Upper lobe of right lung (tissue), 1 donor: ENCODE results near the gene DAPK2. TPM values are rescaled to one million over a fixed set of nuclear protein-coding genes. Genes with fewer than 3 reads are reported as not detected.

Experiments used
- ATAC-seq: fragments of 200-7000 bp; cut with Tn5 transposase; one replicate; pipeline ENCODE4 v1.9.1; 2020; ENCODE audit warnings: mild to moderate bottlenecking, moderate library complexity
- DNase-seq: peaks from one replicate; pipeline ENCODE4 v3.0.0-alpha.2; 2020
- H3K27ac ChIP-seq: fragments of 200-600 bp; one replicate; pipeline ENCODE4 v1.8.0; 2022
- H3K27me3 ChIP-seq: fragments of 200-600 bp; one replicate; pipeline ENCODE4 v1.8.0; 2022; ENCODE audit warnings: mild to moderate bottlenecking
- H3K36me3 ChIP-seq: fragments of 200-600 bp; one replicate; pipeline ENCODE4 v1.8.0; 2022
- H3K4me1 ChIP-seq: fragments of 200-600 bp; one replicate; pipeline ENCODE4 v1.8.0; 2022
- H3K4me3 ChIP-seq: fragments of 200-600 bp; one replicate; pipeline ENCODE4 v1.8.0; 2022; ENCODE audit warnings: mild to moderate bottlenecking
- H3K9me3 ChIP-seq: fragments of 200-600 bp; one replicate; pipeline ENCODE4 v1.8.0; 2022
- CTCF ChIP-seq: fragments of 200-600 bp; IDR thresholded peaks from one replicate; pipeline ENCODE4 v1.8.0; 2022; ENCODE audit warnings: antibody characterized with exemption
- intact Hi-C: fragments of 100-400 bp; cut with DNase I; formaldehyde crosslinking; loops from one replicate; pipeline ENCODE4 v1.11.0; 2022
- total RNA-seq: library from RNA; stranded (reverse); fragmentation: NEBNext Ultra II Directional; extraction: Animal tissue kit (Norgen Biotek cat#: 25700); gene quantifications from one replicate; pipeline ENCODE4 v1.2.1, GENCODE V29; 2021
- donor health status: DM: no; HTN: yes; CAD: no; lungs with severe emphysema.

The DAPK2 gene
- total RNA-seq, 1 donor from 2014 or later: 73.3 TPM

GRCh38 chr15:63876085-63876662 lies 170.1 kb downstream of the DAPK2 start:
- Histone ChIP-seq H3K36me3 (no peaks in the 10 kb centered on the region), H3K4me1 (no peaks in the 10 kb centered on the region)
- ATAC-seq: no peak

GRCh38 chr15:63874616-63875015 lies 171.7 kb downstream of the DAPK2 start:
- no peaks in the 10 kb centered on the region for H3K9me3 ChIP-seq
- no peak for TF ChIP-seq CTCF
- H3K4me3 ChIP-seq: no peak overlapping the region
- ATAC-seq (no peak), DNase-seq (no peak)
- H3K36me3 ChIP-seq: no peaks in the 10 kb centered on the region
- no peak overlapping the region for H3K27ac ChIP-seq
- intact Hi-C loops: no loop called here
- no peaks in the 10 kb centered on the region for H3K4me1 ChIP-seq
- H3K27me3 ChIP-seq: no peaks in the 10 kb centered on the region

More at GRCh38 chr15:63876085-63876662, 170.1 kb downstream of the DAPK2 start:
- no peak for DNase-seq
- no peak for TF ChIP-seq CTCF
- no peak overlapping the region for H3K4me3 ChIP-seq
- H3K27ac ChIP-seq: no peak overlapping the region
- intact Hi-C loops: no loop called here
- no peaks in the 10 kb centered on the region for H3K27me3 ChIP-seq
- no peaks in the 10 kb centered on the region for H3K9me3 ChIP-seq

GRCh38 chr15:63872759-63873510 lies 173.3 kb downstream of the DAPK2 start:
- no peak for TF ChIP-seq CTCF
- Histone ChIP-seq H3K27me3 (no peaks in the 10 kb centered on the region), H3K36me3 (no peaks in the 10 kb centered on the region), H3K9me3 (no peaks in the 10 kb centered on the region), H3K27ac (no peak overlapping the region), H3K4me3 (no peak overlapping the region), H3K4me1 (no peaks in the 10 kb centered on the region)
- intact Hi-C loops: no loop called here
- no peak for DNase-seq
- no peak for ATAC-seq

GRCh38 chr15:63870487-63871209 lies 175.6 kb downstream of the DAPK2 start:
- TF ChIP-seq CTCF: no peak
- ATAC-seq: peak; percentile 79
- intact Hi-C loops: no loop called here
- Histone ChIP-seq H3K27me3 (no peaks in the 10 kb centered on the region), H3K27ac (no peak overlapping the region), H3K9me3 (no peaks in the 10 kb centered on the region), H3K4me1 (no peaks in the 10 kb centered on the region), H3K36me3 (no peaks in the 10 kb centered on the region), H3K4me3 (no peak overlapping the region)
- DNase-seq: no peak

GRCh38 chr15:63870043-63870394 lies 176.3 kb downstream of the DAPK2 start:
- intact Hi-C loops: no loop called here
- no peaks in the 10 kb centered on the region for H3K4me1 ChIP-seq
- DNase-seq: no peak

More at GRCh38 chr15:63870043-63870394, 176.3 kb downstream of the DAPK2 start:
- no peak overlapping the region for H3K27ac ChIP-seq
- no peaks in the 10 kb centered on the region for H3K36me3 ChIP-seq
- no peak overlapping the region for H3K4me3 ChIP-seq
- no peak for ATAC-seq
- no peaks in the 10 kb centered on the region for H3K9me3 ChIP-seq
- H3K27me3 ChIP-seq: no peaks in the 10 kb centered on the region
- no peak for TF ChIP-seq CTCF
